Heart left ventricle (tissue), 13 donors: Measurements from ENCODE around the gene CAMK2B.

Source experiments
- POLR2A ChIP-seq, 2 donors: fragments of 450-650 bp; IDR thresholded peaks; one replicate each; pipeline ENCODE4 v1.6.1; 2017; ENCODE audit warnings: antibody characterized with exemption in 2 of 2, mild to moderate bottlenecking in 2 of 2, moderate library complexity in 2 of 2
- TF ChIP-seq, protein P1 (sequence below), 12 donors: fragments of 200-600 bp; sonication (generic) in 4 of 12; IDR thresholded peaks; one replicate each; pipeline versions ENCODE4 v1.5.0 to v1.8.0; 2018 to 2022; ENCODE audit warnings: antibody characterized with exemption in 12 of 12, mild to moderate bottlenecking in 5 of 12
- donor health status: ischemic (EF 13 %, LVEDD 7.1; RV severe dilation, severe dysfunction).
- donor health status: DM: no; HTN: yes; CAD: no.
- donor health status: DM: no; HTN: no; CAD: no.
- donor health status: ischemic (EF 25% LVEDD 6.9; RV normal size, moderate dysfunction).
- donor health status: ischemic (EF 25% LVEDD 5.7; RV mildly dilated, moderate dysfunction).
- donor health status: ischemic (EF 35%, LVEDD 5.7; RV mildly dilated, moderate dysfunction).
- donor health status: nonischemic (EF 11% LVEDD 7.7; RV severe dilation, severe dysfunction).
- donor health status: DM: yes; HTN: yes; CAD: no.
- donor health status: PGD.
- donor health status: ischemic (EF 29% LVEDD 5.4; RV normal size, mild dysfunction).
- donor health status: nonischemic (EF 23%, LVEDD 6.1; RV moderate dilation, normal function).

DNA sequence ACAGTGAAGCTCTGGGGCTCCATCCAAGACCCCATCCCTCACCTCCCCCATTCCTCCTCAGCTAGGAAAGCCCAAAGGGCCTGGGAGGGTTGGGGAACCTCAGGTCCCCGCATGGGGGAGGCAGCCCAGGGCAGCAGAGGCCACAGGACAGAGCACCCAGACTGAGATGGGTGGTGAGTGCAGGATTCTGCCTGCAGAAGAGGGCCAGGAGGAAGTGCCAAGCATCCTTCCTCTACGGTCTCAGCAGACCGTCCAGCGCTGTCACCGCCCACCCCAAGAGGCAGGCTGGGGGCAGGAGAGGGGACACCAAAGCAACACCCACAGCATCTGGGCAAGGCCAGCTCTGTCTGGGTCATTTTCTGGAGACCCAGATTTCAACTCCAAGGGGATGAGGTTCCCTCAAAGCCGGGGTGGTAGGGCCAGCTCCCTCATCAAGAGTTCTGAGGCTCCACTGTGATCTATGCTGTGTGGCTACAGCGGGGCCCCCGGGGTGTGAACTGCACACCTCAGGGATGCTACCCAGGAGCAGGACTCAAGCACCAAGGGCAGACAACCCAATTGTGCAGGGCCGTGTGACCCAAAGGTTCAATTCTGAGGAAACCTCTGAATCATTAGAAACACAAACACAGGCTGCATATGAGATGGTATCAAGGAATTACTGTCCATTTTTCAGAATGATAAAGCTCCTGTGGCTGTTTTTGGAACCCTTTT lies 46.8 kb downstream of the CAMK2B start:
- TF ChIP-seq, protein P1, sequence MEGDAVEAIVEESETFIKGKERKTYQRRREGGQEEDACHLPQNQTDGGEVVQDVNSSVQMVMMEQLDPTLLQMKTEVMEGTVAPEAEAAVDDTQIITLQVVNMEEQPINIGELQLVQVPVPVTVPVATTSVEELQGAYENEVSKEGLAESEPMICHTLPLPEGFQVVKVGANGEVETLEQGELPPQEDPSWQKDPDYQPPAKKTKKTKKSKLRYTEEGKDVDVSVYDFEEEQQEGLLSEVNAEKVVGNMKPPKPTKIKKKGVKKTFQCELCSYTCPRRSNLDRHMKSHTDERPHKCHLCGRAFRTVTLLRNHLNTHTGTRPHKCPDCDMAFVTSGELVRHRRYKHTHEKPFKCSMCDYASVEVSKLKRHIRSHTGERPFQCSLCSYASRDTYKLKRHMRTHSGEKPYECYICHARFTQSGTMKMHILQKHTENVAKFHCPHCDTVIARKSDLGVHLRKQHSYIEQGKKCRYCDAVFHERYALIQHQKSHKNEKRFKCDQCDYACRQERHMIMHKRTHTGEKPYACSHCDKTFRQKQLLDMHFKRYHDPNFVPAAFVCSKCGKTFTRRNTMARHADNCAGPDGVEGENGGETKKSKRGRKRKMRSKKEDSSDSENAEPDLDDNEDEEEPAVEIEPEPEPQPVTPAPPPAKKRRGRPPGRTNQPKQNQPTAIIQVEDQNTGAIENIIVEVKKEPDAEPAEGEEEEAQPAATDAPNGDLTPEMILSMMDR (IDR thresholded peaks at IDR 0.05) = no peak
- no peak for TF ChIP-seq POLR2A (IDR thresholded peaks at IDR 0.05)
